ENCODE data around the gene EYS.
"Not testable (repeated sequence)": the region's sequence is repeated elsewhere in the genome, so short reads cannot be mapped to it uniquely, and the experiment has no call there.

The EYS gene

DNA sequence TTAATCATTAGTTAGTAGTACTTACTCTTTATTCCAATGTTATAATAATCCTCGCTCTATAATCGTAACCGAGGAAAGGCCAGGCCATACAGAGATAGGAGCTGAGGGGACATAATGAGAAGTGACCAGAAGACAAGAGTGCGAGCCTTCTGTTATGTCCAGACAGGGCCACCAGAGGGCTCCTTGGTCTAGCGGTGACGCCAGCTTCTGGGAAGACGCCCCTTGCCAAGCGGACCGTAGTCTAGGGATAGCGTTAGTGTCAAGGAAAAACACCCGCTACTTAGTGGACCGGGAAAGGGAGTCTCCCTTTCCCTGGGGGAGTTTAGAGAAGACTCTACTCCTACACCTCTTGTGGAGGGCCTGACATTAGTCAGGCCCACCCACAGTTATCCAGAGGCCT, 1237.6 kb downstream of the EYS start:
- H3K4me3 Mint-ChIP-seq; H3K36me3 Mint-ChIP-seq (ENCODE audit: low read depth); H3K27ac Mint-ChIP-seq; H3K27me3 Mint-ChIP-seq (ENCODE audit: low read depth, poor library complexity); H3K4me1 Mint-ChIP-seq: not testable (repeated sequence)
- peak; percentile 45 for DNase-seq
- peaks cover 15% of the 10 kb centered on the region for H3K9me3 Mint-ChIP-seq
- peak; percentile 47 for TF ChIP-seq CTCF (IDR thresholded peaks at IDR 0.05)

- peaks cover 15% of the 10 kb centered on the region for H3K9me3 Mint-ChIP-seq
- no peak for DNase-seq
- no peak overlapping the region for H3K27ac Mint-ChIP-seq
- no peaks in the 10 kb centered on the region for H3K27me3 Mint-ChIP-seq (ENCODE audit: low read depth, poor library complexity)
- no peak overlapping the region for H3K4me3 Mint-ChIP-seq
- no peaks in the 10 kb centered on the region for H3K36me3 Mint-ChIP-seq (ENCODE audit: low read depth)
- no peaks in the 10 kb centered on the region for H3K4me1 Mint-ChIP-seq
- TF ChIP-seq CTCF (IDR thresholded peaks at IDR 0.05) = no peak
Observed at GRCh38 chr6:64467656-64468055, 1239.4 kb downstream of the EYS start.

DNA sequence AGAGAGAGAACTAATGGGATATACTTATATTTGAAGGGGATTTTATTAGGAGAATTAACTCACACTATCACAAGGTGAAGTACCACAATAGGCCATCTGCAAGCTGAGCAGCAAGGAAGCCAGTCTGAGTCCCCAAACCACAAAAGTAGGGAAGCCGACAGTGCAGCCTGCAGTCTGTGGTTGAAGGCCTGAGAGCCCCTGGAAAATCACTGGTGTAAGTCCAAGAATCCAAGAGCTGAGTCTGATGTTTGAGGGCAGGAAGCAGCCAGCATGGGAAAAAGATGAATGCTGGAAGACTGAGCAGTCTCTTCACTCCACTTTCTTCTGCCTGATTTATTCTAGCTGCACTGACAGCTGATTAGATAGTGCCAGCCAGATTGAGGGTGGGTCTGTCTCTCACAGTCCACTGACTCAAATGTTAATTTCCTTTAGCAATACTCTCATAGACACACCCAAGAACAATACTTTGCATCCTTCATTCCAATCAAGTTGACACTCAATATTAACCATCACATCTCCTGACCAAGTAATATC, 1247.5 kb downstream of the EYS start:
- Mint-ChIP-seq H3K27ac (no peak overlapping the region), H3K4me1 (no peaks in the 10 kb centered on the region), H3K27me3 (ENCODE audit: low read depth, poor library complexity) (no peaks in the 10 kb centered on the region), H3K4me3 (no peak overlapping the region), H3K9me3 (no peaks in the 10 kb centered on the region), H3K36me3 (ENCODE audit: low read depth) (no peaks in the 10 kb centered on the region)
- no peak for DNase-seq
- no peak for TF ChIP-seq CTCF (IDR thresholded peaks at IDR 0.05)

GRCh38 chr6:64448101-64448500, 1258.9 kb downstream of the EYS start:
- H3K27me3 Mint-ChIP-seq (ENCODE audit: low read depth, poor library complexity); H3K4me3 Mint-ChIP-seq; H3K36me3 Mint-ChIP-seq (ENCODE audit: low read depth); H3K4me1 Mint-ChIP-seq; DNase-seq; H3K27ac Mint-ChIP-seq: not testable (repeated sequence)
- peaks cover 27% of the 10 kb centered on the region for H3K9me3 Mint-ChIP-seq

- no peak for TF ChIP-seq CTCF (IDR thresholded peaks at IDR 0.05)
- no peak for DNase-seq
Observed at GRCh38 chr6:64445038-64445437, 1262.0 kb downstream of the EYS start.

GRCh38 chr6:64439274-64439673, 1267.8 kb downstream of the EYS start:
- H3K36me3 Mint-ChIP-seq (ENCODE audit: low read depth) = no peaks in the 10 kb centered on the region

More at GRCh38 chr6:64445038-64445437, 1262.0 kb downstream of the EYS start:
- no peaks in the 10 kb centered on the region for H3K4me1 Mint-ChIP-seq
- no peaks in the 10 kb centered on the region for H3K36me3 Mint-ChIP-seq (ENCODE audit: low read depth)
- H3K27ac Mint-ChIP-seq = no peak overlapping the region
- peaks cover 33% of the 10 kb centered on the region for H3K9me3 Mint-ChIP-seq
- H3K27me3 Mint-ChIP-seq (ENCODE audit: low read depth, poor library complexity) = peaks cover 3% of the 10 kb centered on the region
- no peak overlapping the region for H3K4me3 Mint-ChIP-seq

More at GRCh38 chr6:64439274-64439673, 1267.8 kb downstream of the EYS start:
- H3K4me1 Mint-ChIP-seq = no peaks in the 10 kb centered on the region
- H3K4me3 Mint-ChIP-seq = no peak overlapping the region
- TF ChIP-seq CTCF (IDR thresholded peaks at IDR 0.05) = no peak
- no peak for DNase-seq
- peaks cover 3% of the 10 kb centered on the region for H3K27me3 Mint-ChIP-seq (ENCODE audit: low read depth, poor library complexity)
- no peak overlapping the region for H3K27ac Mint-ChIP-seq
- peaks cover 17% of the 10 kb centered on the region for H3K9me3 Mint-ChIP-seq
